Stomach (tissue), 4 donors: Measurements from ENCODE around the gene CFB.

Experiments
- CTCF ChIP-seq, 7 experiments: fragments of 450-650 bp in 4 of 7; fragments of 200-600 bp in 3 of 7; sonication (generic) in 3 of 7; IDR thresholded peaks; one replicate each; pipeline ENCODE4 v1.5.1; 2016 to 2019; ENCODE audit warnings: antibody characterized with exemption in 7 of 7, control low read depth in 2 of 7, mild to moderate bottlenecking in 1 of 7
- EP300 ChIP-seq: sonication (generic); formaldehyde crosslinking; IDR thresholded peaks from one replicate; pipeline ENCODE4 v1.6.1; 2017; ENCODE audit warnings: antibody characterized with exemption
- POLR2A ChIP-seq, 4 donors: fragments of 450-650 bp; IDR thresholded peaks; one replicate each; pipeline ENCODE4 v1.6.1; 2016; ENCODE audit warnings: antibody characterized with exemption in 4 of 4, control low read depth in 2 of 4, mild to moderate bottlenecking in 1 of 4, moderate library complexity in 1 of 4
- POLR2AphosphoS5 ChIP-seq, 3 donors: sonication (generic); formaldehyde crosslinking; IDR thresholded peaks; one replicate each; pipeline ENCODE4 v1.6.1; 2016; ENCODE audit warnings: antibody characterized with exemption in 3 of 3

- TF ChIP-seq POLR2A (IDR thresholded peaks at IDR 0.05) (no peak), CTCF (IDR thresholded peaks at IDR 0.05) (no peak), EP300 (no peak), POLR2AphosphoS5 (IDR thresholded peaks at IDR 0.05) (no peak)
These were observed 26.1 kb upstream of the CFB start for GRCh38 chr6:31919624-31920303.
